Measurements from ENCODE around the gene FAM50B. TPM values are rescaled to one million over a fixed set of nuclear protein-coding genes. Genes with fewer than 3 reads are reported as not detected.

FAM50B gene
- total RNA-seq, 4 donors from 2014 or later, result 8.5 to 15.7 (median 11.6) TPM

DNA sequence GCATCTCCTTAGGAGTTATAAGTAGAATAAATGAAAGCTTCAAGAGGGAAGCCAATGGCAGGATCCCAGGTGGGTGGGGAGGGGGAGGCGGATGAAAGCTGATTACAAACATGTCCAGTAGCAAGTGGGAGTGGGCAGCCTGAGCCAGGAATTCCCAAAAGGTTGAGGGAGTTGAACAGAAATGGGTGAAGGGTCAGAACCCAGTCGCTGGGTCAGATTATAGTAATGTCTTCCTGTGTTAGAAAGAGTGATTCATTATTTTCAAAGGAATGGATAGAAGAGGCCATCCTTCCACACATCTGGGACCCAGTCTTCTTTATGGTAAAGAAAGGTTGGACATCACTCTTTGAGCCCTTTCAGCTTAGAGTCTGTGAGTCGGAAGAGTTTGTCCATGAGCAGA is 41.0 kb upstream of the FAM50B start:
- H3K4me3 ChIP-seq, result no peak overlapping the region
- WGBS, result 74% methylated on average over 3 of the region's 3 CpGs
- H3K27me3 ChIP-seq, result no peaks in the 10 kb centered on the region
- DNase-seq (ENCODE audit: low spot score in 2 of 2), result no peak
- H3K4me1 ChIP-seq, result peaks cover 22% of the 10 kb centered on the region
- H3K27ac ChIP-seq, result peak overlapping the region; percentile 46
- no peaks in the 10 kb centered on the region for H3K36me3 ChIP-seq
- TF ChIP-seq, protein P1, sequence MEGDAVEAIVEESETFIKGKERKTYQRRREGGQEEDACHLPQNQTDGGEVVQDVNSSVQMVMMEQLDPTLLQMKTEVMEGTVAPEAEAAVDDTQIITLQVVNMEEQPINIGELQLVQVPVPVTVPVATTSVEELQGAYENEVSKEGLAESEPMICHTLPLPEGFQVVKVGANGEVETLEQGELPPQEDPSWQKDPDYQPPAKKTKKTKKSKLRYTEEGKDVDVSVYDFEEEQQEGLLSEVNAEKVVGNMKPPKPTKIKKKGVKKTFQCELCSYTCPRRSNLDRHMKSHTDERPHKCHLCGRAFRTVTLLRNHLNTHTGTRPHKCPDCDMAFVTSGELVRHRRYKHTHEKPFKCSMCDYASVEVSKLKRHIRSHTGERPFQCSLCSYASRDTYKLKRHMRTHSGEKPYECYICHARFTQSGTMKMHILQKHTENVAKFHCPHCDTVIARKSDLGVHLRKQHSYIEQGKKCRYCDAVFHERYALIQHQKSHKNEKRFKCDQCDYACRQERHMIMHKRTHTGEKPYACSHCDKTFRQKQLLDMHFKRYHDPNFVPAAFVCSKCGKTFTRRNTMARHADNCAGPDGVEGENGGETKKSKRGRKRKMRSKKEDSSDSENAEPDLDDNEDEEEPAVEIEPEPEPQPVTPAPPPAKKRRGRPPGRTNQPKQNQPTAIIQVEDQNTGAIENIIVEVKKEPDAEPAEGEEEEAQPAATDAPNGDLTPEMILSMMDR (IDR thresholded peaks at IDR 0.05), result no peak
- no peak for TF ChIP-seq POLR2A (IDR thresholded peaks at IDR 0.05)
- no peak for TF ChIP-seq POLR2AphosphoS5 (IDR thresholded peaks at IDR 0.05)
- TF ChIP-seq EP300 (IDR thresholded peaks at IDR 0.05), result no peak
- H3K9me3 ChIP-seq, result no peaks in the 10 kb centered on the region

DNA sequence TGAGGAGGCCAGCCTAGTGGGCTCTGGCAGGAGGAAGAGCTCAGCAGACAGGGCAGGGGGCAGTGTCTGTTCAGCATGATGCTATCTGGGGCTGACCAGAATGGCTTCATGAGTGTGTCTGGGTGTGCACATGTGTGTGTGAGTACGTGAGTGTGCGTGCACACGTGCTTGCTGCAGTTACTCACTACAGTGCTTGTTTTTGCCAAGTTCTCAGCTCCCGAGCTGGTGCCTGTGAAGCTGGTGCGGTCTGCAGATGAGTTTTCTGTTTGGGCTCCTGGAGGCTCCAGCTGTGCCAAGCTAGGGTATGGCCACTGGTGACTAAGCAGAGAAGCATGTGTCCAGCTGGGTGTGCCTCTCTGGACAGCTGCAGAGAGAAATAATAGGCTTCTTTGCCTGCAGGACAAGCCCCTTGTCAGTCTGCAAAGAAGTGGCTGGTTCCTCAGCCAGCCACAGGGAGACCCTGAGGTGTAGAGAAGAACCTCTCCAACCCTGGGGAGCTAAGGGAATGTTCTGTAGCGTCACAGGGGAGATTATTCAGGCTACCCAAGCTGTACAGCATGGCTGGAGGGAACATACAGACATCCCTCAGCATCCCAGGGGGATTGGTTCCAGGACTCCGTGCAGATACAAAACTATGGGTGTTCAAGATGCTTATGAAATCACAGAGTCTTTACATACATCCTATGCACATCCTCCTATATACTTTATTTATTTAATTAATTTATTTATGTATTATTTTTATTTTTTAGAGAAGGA is 40.2 kb upstream of the FAM50B start:
- TF ChIP-seq POLR2A (IDR thresholded peaks at IDR 0.05) (no peak), POLR2AphosphoS5 (IDR thresholded peaks at IDR 0.05) (peak in 1 of 3 donors; percentile 41)
- 65% methylated on average over 7 of the region's 7 CpGs for WGBS
- peak in 1 of 2 donors; percentile 81 for DNase-seq (ENCODE audit: low spot score in 2 of 2)
- Histone ChIP-seq H3K4me1 (peaks cover 25% of the 10 kb centered on the region), H3K36me3 (no peaks in the 10 kb centered on the region), H3K4me3 (no peak overlapping the region), H3K27ac (peak overlapping the region; percentile 46), H3K9me3 (no peaks in the 10 kb centered on the region), H3K27me3 (no peaks in the 10 kb centered on the region)

DNA sequence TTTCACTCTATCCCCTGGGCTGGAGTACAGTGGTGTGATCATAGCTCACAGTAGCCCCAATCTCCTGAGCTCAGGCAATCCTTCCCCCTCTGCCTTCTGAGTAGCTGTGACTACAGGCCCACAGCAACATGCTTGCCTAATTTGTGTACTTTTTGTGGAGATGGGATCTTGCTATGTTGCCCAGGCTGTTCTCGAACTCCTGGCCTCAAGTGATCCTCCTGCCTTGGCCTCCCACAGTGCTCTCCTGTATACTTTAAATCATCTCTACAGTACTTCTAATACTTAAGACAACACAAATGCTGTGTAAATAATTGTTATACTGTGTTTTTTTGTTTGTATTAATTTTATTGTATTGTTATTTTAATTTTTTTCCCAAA is 39.7 kb upstream of the FAM50B start:
- Histone ChIP-seq H3K27ac (peak overlapping the region; percentile 46), H3K4me1 (peaks cover 22% of the 10 kb centered on the region), H3K4me3 (no peak overlapping the region), H3K27me3 (no peaks in the 10 kb centered on the region), H3K36me3 (no peaks in the 10 kb centered on the region), H3K9me3 (no peaks in the 10 kb centered on the region)
- TF ChIP-seq EP300 (IDR thresholded peaks at IDR 0.05) (no peak), POLR2AphosphoS5 (IDR thresholded peaks at IDR 0.05) (no peak), POLR2A (IDR thresholded peaks at IDR 0.05) (no peak)
- TF ChIP-seq, protein P1 (IDR thresholded peaks at IDR 0.05), result no peak
- 100% methylated on average over 1 of the region's 1 CpG for WGBS
- no peak for DNase-seq (ENCODE audit: low spot score in 2 of 2)

DNA sequence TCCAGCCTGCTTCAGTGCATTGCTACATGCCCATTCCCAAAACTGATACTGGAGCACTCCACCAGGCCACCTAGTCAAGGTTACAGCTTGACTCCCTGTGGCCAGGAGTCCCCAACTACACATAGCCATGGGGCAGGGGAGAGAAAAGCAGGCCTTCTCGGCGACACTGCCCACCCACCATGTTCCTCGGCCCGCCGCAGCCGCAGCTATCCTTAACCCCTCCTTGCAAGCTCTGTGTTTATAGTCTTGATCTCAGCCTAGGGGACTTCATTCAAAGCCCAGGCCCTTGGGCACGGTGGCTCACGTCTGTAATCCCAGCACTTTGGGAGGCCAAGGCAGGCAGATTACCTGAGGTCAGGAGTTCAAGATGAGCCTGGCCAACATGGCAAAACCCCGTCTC is 39.2 kb upstream of the FAM50B start:
- 94% methylated on average over 9 of the region's 9 CpGs for WGBS
- Histone ChIP-seq H3K27ac (no peak overlapping the region), H3K4me3 (no peak overlapping the region), H3K27me3 (no peaks in the 10 kb centered on the region), H3K36me3 (no peaks in the 10 kb centered on the region), H3K4me1 (peaks cover 24% of the 10 kb centered on the region), H3K9me3 (no peaks in the 10 kb centered on the region)
- TF ChIP-seq POLR2AphosphoS5 (IDR thresholded peaks at IDR 0.05) (no peak), POLR2A (IDR thresholded peaks at IDR 0.05) (no peak), EP300 (IDR thresholded peaks at IDR 0.05) (no peak)
- TF ChIP-seq, protein P1 (IDR thresholded peaks at IDR 0.05), result no peak
- no peak for DNase-seq (ENCODE audit: low spot score in 2 of 2)

DNA sequence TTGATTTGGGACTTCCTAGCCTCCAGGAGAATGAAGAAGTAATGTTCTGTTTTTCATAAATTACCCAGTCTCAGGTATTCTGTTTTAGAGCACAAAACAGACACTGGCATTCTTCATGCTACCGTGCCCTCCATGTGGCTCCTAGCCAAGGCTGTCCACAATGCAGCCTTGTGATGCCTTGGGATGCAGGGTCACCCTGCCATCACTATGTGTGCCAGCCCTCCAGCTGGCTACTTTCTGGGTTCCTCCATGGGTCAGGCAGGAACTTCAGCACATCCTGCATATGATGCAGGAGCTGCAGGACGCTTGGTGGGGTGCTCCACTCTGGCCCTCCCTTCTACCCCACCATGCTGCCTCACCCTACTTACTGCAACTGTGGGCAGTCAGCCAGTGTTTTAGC is 38.0 kb upstream of the FAM50B start:
- TF ChIP-seq, protein P1 (IDR thresholded peaks at IDR 0.05), result no peak
- TF ChIP-seq POLR2AphosphoS5 (IDR thresholded peaks at IDR 0.05), result no peak
- no peak for TF ChIP-seq POLR2A (IDR thresholded peaks at IDR 0.05)
- no peak for TF ChIP-seq EP300 (IDR thresholded peaks at IDR 0.05)

More for the DNA sequence above, 38.0 kb upstream of the FAM50B start:
- H3K4me1 ChIP-seq, result peaks cover 36% of the 10 kb centered on the region
- no peak overlapping the region for H3K27ac ChIP-seq
- H3K36me3 ChIP-seq, result no peaks in the 10 kb centered on the region
- 37% methylated on average over 2 of the region's 2 CpGs for WGBS
- no peak overlapping the region for H3K4me3 ChIP-seq
- no peaks in the 10 kb centered on the region for H3K9me3 ChIP-seq
- H3K27me3 ChIP-seq, result no peaks in the 10 kb centered on the region
- DNase-seq (ENCODE audit: low spot score in 2 of 2), result no peak
